ENCODE measurements around the gene VWA1. TPM values are rescaled to one million over a fixed set of nuclear protein-coding genes. Genes with fewer than 3 reads are reported as not detected.

Gene VWA1
- polyA plus RNA-seq, 2 of the 4 experiments (the other 2 are of a cell fraction) = 4.0 to 5.3 TPM

DNA sequence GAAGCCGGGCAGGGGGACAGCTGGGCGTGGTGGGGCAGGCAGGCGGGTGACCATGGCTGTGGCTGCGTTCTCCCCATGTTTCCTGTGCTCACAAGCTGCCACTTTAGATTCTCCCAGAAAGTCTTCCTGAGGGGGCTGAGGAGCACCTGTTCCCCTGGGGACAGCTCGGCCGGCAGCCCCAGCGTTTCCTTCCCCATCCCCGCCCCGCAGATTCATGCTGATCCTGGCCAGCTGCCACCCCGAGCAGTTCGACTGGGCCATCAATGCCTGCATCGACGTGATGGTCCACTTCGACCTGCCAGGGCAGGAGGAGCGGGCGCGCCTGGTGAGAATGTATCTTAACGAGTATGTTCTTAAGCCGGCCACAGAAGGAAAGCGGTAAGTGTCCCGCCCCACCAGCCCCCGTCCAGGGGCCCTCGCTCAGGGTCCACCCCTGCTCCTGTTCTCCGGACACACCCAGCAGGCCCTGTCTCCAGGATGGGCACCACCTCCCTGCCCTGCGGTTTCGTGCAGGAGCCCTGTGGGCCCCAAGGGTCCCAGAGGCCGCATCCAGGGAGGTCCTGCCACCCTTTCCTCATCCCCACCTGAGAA lies 25.1 kb downstream of the VWA1 start (continued):
- TF ChIP-seq, protein P1, sequence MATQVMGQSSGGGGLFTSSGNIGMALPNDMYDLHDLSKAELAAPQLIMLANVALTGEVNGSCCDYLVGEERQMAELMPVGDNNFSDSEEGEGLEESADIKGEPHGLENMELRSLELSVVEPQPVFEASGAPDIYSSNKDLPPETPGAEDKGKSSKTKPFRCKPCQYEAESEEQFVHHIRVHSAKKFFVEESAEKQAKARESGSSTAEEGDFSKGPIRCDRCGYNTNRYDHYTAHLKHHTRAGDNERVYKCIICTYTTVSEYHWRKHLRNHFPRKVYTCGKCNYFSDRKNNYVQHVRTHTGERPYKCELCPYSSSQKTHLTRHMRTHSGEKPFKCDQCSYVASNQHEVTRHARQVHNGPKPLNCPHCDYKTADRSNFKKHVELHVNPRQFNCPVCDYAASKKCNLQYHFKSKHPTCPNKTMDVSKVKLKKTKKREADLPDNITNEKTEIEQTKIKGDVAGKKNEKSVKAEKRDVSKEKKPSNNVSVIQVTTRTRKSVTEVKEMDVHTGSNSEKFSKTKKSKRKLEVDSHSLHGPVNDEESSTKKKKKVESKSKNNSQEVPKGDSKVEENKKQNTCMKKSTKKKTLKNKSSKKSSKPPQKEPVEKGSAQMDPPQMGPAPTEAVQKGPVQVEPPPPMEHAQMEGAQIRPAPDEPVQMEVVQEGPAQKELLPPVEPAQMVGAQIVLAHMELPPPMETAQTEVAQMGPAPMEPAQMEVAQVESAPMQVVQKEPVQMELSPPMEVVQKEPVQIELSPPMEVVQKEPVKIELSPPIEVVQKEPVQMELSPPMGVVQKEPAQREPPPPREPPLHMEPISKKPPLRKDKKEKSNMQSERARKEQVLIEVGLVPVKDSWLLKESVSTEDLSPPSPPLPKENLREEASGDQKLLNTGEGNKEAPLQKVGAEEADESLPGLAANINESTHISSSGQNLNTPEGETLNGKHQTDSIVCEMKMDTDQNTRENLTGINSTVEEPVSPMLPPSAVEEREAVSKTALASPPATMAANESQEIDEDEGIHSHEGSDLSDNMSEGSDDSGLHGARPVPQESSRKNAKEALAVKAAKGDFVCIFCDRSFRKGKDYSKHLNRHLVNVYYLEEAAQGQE (IDR thresholded peaks at IDR 0.05) = no peak
- TF ChIP-seq CEBPB (IDR thresholded peaks at IDR 0.05) (no peak), TP53 (CRISPR knock-in tag; IDR thresholded peaks at IDR 0.05) (no peak), ZFP36 (IDR thresholded peaks at IDR 0.05; ENCODE audit: borderline replicate concordance, partially characterized antibody) (no peak), ZC3H11A (IDR thresholded peaks at IDR 0.05) (no peak)

DNA sequence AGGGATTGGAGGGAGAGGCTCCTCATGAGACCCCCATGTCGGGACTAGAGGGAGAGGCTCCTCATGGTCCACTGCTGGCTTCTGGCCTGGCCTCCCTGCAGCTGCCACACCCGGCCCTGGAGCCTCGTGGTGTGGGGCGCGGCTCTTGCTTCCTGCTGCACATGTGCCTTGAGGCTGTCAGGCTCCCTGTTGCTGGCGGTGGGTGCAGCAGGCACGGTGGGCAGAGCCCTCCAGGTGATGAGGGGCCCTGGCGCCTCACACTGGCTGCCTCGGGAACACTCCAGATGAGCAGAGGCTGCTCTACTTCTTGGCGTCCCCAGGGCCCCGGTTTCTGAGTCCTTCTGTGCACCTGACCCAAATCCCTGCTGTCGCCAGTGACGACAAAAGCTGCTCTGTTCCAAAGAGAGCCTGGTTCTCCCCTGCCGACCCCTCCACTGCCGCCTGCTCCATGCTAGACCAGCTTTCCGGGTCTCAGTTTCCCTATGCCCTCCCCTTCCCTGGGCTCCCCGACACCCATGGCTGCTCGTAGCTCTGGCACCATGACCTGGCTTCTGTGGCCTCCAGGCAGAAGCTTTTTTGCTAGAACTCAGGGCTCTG lies 26.3 kb downstream of the VWA1 start:
- CTCF ChIA-PET = no interaction called here

DNA sequence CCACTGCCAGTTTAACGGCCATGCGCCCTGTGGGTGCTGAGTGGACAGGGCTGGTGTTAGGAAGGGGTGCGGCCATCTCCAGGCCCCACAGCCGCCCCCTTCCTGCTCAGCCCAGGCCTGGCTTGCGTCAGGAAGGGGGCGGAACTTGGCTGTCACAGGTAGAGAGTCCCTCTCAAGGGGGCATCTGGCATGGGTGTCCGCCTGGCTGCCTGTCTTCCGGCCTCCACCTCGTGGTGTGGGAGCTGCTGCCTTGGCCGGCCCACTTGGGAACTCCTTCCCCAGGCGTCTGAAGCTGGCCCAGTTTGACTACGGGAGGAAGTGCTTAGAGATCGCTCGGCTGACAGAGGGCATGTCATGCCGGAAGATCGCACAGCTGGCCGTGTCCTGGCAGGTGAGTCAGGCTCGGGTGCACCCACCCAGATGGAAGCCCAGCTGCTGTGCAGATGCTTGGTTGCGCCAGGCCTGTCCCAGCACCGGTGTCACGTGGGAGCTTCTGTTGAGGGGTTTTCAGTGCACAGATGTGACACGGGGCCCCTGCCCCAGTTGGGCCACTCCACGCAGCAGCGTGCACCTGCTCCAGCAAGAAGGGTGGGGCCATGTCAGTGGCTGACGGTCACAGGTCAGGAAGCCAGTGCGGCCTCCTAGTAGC lies 27.0 kb downstream of the VWA1 start:
- TF ChIP-seq KDM1A (IDR thresholded peaks at IDR 0.05; ENCODE audit: low read depth) = no peak
- TF ChIP-seq EHMT2 (IDR thresholded peaks at IDR 0.05; ENCODE audit: low read depth) = no peak
- no peak for TF ChIP-seq RARB (CRISPR knock-in tag; IDR thresholded peaks at IDR 0.05)
- TF ChIP-seq, protein P2, sequence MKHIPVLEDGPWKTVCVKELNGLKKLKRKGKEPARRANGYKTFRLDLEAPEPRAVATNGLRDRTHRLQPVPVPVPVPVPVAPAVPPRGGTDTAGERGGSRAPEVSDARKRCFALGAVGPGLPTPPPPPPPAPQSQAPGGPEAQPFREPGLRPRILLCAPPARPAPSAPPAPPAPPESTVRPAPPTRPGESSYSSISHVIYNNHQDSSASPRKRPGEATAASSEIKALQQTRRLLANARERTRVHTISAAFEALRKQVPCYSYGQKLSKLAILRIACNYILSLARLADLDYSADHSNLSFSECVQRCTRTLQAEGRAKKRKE (CRISPR knock-in tag; IDR thresholded peaks at IDR 0.05; ENCODE audit: low read depth) = no peak
- TF ChIP-seq RNF2 (IDR thresholded peaks at IDR 0.05; ENCODE audit: borderline replicate concordance, low read depth) = no peak
- TF ChIP-seq SREBF2 (IDR thresholded peaks at IDR 0.05) = no peak
- ATAC-seq = no peak

More for the DNA sequence above, 26.3 kb downstream of the VWA1 start:
- POLR2A ChIA-PET = no interaction called here
- ATAC-seq (no peak), FAIRE-seq (no peak), DNase-seq (ENCODE audit: low read depth in 1 of 2, low spot score in 1 of 2) (no peak)
- Histone ChIP-seq H3K4me1 (no peaks in the 10 kb centered on the region), H3K27ac (no peak overlapping the region), H3K4me3 (no peak overlapping the region), H3K9me3 (no peaks in the 10 kb centered on the region), H3K4me2 (no peak overlapping the region)
- TF ChIP-seq CEBPB (IDR thresholded peaks at IDR 0.05) = no peak
- TF ChIP-seq, protein P3, sequence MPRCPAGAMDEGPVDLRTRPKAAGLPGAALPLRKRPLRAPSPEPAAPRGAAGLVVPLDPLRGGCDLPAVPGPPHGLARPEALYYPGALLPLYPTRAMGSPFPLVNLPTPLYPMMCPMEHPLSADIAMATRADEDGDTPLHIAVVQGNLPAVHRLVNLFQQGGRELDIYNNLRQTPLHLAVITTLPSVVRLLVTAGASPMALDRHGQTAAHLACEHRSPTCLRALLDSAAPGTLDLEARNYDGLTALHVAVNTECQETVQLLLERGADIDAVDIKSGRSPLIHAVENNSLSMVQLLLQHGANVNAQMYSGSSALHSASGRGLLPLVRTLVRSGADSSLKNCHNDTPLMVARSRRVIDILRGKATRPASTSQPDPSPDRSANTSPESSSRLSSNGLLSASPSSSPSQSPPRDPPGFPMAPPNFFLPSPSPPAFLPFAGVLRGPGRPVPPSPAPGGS (IDR thresholded peaks at IDR 0.05) = no peak
- TF ChIP-seq CHD4 (IDR thresholded peaks at IDR 0.05; ENCODE audit: borderline replicate concordance) = no peak
- no peak for TF ChIP-seq RARB (CRISPR knock-in tag; IDR thresholded peaks at IDR 0.05)
- no CpG with 5 or more reads among the region's 18 CpGs for whole genome bisulfite sequencing (ENCODE audit: missing lambda C conversion rate)

More for the DNA sequence above, 27.0 kb downstream of the VWA1 start:
- Histone ChIP-seq H3K4me1 (no peaks in the 10 kb centered on the region), H3K4me3 (no peak overlapping the region), H3K27ac (no peak overlapping the region), H3K4me2 (no peak overlapping the region), H3K9me3 (no peaks in the 10 kb centered on the region)
- ChIA-PET CTCF (no interaction called here), POLR2A (no interaction called here)
- no peak for FAIRE-seq
- WGBS (ENCODE audit: missing lambda C conversion rate) = no CpG with 5 or more reads among the region's 26 CpGs
- no peak for DNase-seq (ENCODE audit: low read depth in 1 of 2, low spot score in 1 of 2)
